GM19240 (cell line): ENCODE data around the gene TYW3.

ENCODE experiments used
- DNase-seq: peaks from one replicate; pipeline ENCODE4 v3.0.0; 2011; ENCODE audit warnings: low spot score; ENCODE audit not compliant: insufficient read length

Gene TYW3

GRCh38 chr1:74732960-74733603, at the start of gene TYW3, which contains the start of gene CRYZ:
Gene TYW3 (plus strand): TSS chr1:74733152. CDS start chr1:74733245, 93 bp downstream.
Gene CRYZ (minus strand): TSS chr1:74733050. CDS start chr1:74724821, 8,229 bp downstream.
- peak; percentile 16 for DNase-seq

- no peak for DNase-seq
These were observed 49.3 kb upstream of the TYW3 start for GRCh38 chr1:74683656-74684055.

DNA sequence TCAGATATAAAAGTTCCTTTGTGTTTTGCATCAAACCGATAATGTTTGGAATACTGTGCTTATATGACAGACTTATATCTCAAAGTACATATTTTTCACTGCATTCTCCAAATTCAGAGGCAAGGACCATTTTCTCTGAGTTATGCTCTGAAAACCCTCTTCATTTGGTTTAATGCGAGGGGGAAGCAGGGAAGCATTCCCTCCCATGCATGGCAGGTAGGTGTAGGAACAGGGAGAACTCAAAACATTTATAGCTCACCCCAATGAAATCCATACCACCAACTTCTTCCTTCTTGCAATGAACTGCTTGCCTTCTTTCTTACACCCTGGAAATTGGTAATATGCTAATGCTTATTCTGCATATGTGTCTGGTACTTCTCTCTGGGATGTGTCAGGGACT, 48.7 kb upstream of the TYW3 start:
- DNase-seq, result no peak

DNA sequence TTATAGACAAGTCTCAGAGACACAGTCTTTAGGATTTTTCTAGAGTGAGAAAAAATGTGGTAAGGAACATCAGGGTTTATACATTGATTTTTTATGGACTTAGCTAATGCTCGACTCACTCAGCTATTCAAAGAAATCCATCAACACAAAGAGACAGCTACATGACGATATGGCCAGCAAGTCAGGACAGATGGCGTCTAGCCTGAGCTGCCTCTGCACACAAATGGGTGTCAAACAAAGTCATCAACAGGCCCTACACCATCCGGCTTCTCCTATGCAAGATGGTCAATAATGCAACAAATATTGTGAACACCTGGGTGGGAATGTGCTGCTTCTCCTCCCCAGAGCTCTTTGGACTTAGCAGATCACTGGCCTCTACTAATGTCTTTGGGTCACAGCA, 46.0 kb upstream of the TYW3 start:
- no peak for DNase-seq

GRCh38 chr1:74689621-74690363, 43.2 kb upstream of the TYW3 start:
- no peak for DNase-seq

GRCh38 chr1:74690364-74690696, 42.6 kb upstream of the TYW3 start:
- DNase-seq, result no peak

DNA sequence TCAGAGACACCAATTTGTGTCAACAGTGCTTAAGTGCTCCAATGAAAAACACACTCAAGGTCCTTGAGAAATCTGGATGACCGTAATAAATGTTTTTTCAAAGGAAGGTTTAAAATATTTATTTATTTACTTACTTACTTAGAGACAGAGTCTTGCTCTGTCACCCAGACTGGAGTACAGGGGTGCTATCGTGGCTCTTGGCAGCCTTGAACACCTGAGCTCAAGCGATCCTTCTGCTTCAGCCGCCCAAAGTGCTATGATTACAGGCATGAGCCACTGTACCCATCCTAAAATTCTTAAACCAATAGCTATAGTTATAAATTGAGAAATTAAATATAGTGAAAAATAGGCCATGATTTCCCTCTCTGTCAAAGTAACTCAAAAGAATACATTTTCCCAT, 42.0 kb upstream of the TYW3 start:
- no peak for DNase-seq

DNA sequence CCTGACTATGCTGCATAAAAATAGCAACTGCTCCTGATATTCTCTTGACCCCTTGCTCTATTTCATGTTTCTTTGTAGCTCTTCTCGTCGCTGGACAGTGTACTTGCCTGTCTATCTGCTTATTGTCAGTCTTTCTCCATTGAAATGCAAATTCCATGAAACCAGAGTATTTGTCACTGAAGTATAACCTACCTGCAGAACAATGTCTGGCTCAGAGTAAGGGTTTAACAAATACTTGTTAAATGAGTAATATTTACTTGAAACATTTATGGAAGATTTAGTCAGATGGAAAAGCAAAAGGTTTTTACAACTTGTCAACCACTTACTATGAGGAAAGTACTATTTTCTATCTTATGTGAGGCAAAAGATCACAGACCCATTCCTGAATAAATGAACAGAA, 39.5 kb upstream of the TYW3 start:
- DNase-seq, result no peak

DNA sequence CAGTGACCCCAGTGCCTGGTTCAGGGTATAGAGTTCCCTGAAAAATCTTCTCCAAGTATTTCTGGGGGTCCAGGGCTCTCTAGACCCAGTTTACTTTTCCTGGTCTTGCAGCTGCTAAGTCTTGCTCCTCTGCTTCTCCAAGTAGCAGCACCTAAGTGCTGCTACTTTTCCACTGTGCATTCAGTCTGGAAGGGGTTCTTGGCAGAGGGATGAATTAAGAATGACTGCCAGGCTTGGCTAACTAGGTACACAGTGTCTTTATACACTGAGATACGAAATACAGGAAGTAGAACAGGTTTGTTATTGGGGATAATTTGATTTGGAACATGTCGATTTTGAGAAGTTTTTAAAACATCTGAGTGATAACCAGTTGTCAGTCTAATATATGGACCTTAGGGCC, 35.1 kb upstream of the TYW3 start:
- DNase-seq, result no peak

DNA sequence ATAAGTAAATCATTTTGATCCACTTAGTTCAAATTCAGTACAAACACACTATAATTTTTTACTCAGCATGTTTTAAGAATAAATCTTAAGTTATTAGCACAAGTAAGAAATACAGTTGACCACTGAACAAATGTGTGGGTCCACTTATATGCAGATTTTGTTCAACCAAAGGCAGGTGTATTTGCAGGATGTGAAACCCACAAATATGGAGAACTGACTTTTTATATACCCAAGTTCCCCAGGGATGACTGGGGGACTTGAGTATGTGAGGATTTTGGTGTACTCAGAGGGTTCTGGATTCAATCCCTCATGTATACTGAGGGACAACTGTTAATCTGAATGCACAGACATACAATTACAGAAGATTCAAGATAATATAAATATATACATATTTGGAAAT, 33.6 kb upstream of the TYW3 start:
- DNase-seq, result no peak

- no peak for DNase-seq
These were observed 29.4 kb upstream of the TYW3 start for GRCh38 chr1:74703386-74704182.

- no peak for DNase-seq
These were observed 20.1 kb upstream of the TYW3 start for GRCh38 chr1:74712881-74713280.

- DNase-seq, result no peak
These were observed 19.1 kb upstream of the TYW3 start for GRCh38 chr1:74713849-74714248.

- no peak for DNase-seq
These were observed 18.3 kb upstream of the TYW3 start for GRCh38 chr1:74714429-74715235.

- no peak for DNase-seq
These were observed 17.8 kb upstream of the TYW3 start for GRCh38 chr1:74715236-74715502.

GRCh38 chr1:74715806-74716205, 17.1 kb upstream of the TYW3 start:
- no peak for DNase-seq

DNA sequence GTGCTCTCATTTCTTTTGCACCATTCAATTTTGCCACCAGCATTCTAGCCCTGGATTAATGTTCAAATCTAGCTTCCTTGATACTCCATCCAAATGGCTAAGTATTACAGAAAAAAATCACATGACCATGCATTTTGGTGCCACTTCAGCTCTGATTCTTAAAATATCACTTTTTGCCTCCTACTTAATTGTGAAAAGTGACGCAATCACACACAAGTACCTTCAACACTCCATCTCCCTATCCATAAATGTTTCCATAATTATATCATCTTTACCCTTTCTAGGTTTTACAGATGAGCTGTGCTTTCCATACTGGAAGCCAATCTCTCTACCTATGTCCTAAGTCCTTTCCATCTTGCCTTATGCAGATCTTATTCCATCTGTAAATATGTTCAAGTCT, 16.1 kb upstream of the TYW3 start:
- DNase-seq, result no peak

DNA sequence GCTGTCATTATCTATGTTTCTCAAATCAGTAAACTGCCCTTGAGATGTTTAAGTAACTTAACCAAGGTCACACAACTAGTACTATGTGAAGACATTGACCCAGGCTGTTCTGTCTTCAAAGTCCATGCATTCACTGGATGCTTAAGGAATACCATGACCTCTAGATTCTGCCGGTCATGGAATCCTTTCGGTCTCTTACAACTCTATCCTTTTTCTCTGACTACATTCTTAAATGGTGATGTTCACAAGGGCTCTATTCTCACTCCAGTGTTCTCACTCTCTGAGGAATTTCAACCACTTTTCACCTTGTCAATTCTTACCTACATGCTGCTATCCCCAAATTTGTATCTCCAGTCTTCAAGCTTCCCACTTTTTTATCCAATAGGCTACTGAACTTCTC, 15.3 kb upstream of the TYW3 start:
- DNase-seq, result no peak

GRCh38 chr1:74726063-74726462, 6.9 kb upstream of the TYW3 start:
- DNase-seq, result no peak

GRCh38 chr1:74728736-74729135, 4.2 kb upstream of the TYW3 start:
- DNase-seq, result no peak

DNA sequence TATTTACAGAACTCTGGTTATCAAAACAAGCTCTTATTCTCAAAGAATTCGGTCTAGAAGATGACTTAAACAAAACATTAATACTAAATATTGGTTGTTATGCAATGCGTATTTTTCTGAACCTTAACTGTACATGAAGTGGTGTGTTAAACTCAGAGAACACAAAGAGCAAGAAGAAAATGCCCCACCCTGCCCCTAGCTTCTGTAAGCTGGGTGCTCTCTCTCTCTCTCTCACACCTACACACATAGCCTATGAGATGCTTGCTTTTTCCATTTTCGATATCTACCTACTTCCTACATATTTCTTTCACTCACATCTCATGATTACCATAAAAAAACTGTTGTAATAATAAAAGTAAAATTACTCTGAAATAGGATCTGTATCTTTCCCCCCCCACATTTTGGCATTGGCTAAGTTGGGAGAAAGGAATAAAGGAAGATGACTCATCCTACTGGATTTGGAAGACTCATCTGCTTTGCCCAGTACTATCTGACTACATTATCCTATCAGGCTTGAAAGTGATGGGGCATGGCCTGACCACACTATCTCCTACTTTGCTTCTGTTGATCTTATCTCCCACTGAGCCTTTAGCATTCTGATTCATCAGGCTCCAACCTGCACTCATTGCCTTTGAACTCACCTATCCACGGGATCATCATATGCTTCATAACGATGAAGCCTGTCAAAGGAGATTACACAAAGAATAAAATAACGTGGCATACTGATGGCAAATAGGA, 3.0 kb upstream of the TYW3 start:
- DNase-seq, result no peak
